ENCODE measurements around the gene TRIM24.

Gene TRIM24

GRCh38 chr7:138553805-138554204 lies 93.7 kb downstream of the TRIM24 start:
- Mint-ChIP-seq H3K27me3 (no peaks in the 10 kb centered on the region), H3K9me3 (peaks cover 27% of the 10 kb centered on the region), H3K27ac (no peak overlapping the region), H3K36me3 (ENCODE audit: low read depth) (peaks cover 96% of the 10 kb centered on the region), H3K4me1 (ENCODE audit: low read depth) (no peaks in the 10 kb centered on the region), H3K4me3 (no peak overlapping the region)

GRCh38 chr7:138554674-138555073 lies 94.6 kb downstream of the TRIM24 start:
- Mint-ChIP-seq H3K4me3 (no peak overlapping the region), H3K27ac (no peak overlapping the region)

GRCh38 chr7:138555684-138556083 lies 95.6 kb downstream of the TRIM24 start:
- H3K27ac Mint-ChIP-seq = no peak overlapping the region
- no peaks in the 10 kb centered on the region for H3K4me1 Mint-ChIP-seq (ENCODE audit: low read depth)
- no peak overlapping the region for H3K4me3 Mint-ChIP-seq
- peaks cover 98% of the 10 kb centered on the region for H3K36me3 Mint-ChIP-seq (ENCODE audit: low read depth)
- no peaks in the 10 kb centered on the region for H3K27me3 Mint-ChIP-seq
- peaks cover 36% of the 10 kb centered on the region for H3K9me3 Mint-ChIP-seq

More at GRCh38 chr7:138554674-138555073, 94.6 kb downstream of the TRIM24 start:
- H3K4me1 Mint-ChIP-seq (ENCODE audit: low read depth) = no peaks in the 10 kb centered on the region
- H3K36me3 Mint-ChIP-seq (ENCODE audit: low read depth) = peaks cover 97% of the 10 kb centered on the region
- peaks cover 32% of the 10 kb centered on the region for H3K9me3 Mint-ChIP-seq
- H3K27me3 Mint-ChIP-seq = no peaks in the 10 kb centered on the region

GRCh38 chr7:138556771-138557484 lies 96.9 kb downstream of the TRIM24 start:
- Mint-ChIP-seq H3K4me3 (no peak overlapping the region), H3K27me3 (no peaks in the 10 kb centered on the region), H3K36me3 (ENCODE audit: low read depth) (peaks cover 96% of the 10 kb centered on the region), H3K9me3 (peaks cover 32% of the 10 kb centered on the region), H3K27ac (no peak overlapping the region), H3K4me1 (ENCODE audit: low read depth) (no peaks in the 10 kb centered on the region)

- no peak overlapping the region for H3K27ac Mint-ChIP-seq
- no peak overlapping the region for H3K4me3 Mint-ChIP-seq
- peaks cover 40% of the 10 kb centered on the region for H3K9me3 Mint-ChIP-seq
- H3K4me1 Mint-ChIP-seq (ENCODE audit: low read depth) = no peaks in the 10 kb centered on the region
- no peaks in the 10 kb centered on the region for H3K27me3 Mint-ChIP-seq
- peaks cover 97% of the 10 kb centered on the region for H3K36me3 Mint-ChIP-seq (ENCODE audit: low read depth)
Observed at GRCh38 chr7:138559448-138559847, 99.4 kb downstream of the TRIM24 start.

GRCh38 chr7:138563808-138564207 lies 103.7 kb downstream of the TRIM24 start:
- Mint-ChIP-seq H3K27me3 (no peaks in the 10 kb centered on the region), H3K36me3 (ENCODE audit: low read depth) (peaks cover 91% of the 10 kb centered on the region), H3K9me3 (peaks cover 38% of the 10 kb centered on the region), H3K27ac (no peak overlapping the region), H3K4me1 (ENCODE audit: low read depth) (no peaks in the 10 kb centered on the region), H3K4me3 (no peak overlapping the region)

- H3K4me3 Mint-ChIP-seq = no peak overlapping the region
- peaks cover 91% of the 10 kb centered on the region for H3K36me3 Mint-ChIP-seq (ENCODE audit: low read depth)
Observed at GRCh38 chr7:138564365-138564764, 104.3 kb downstream of the TRIM24 start.

GRCh38 chr7:138565071-138565450 lies 105.0 kb downstream of the TRIM24 start:
- Mint-ChIP-seq H3K4me3 (no peak overlapping the region), H3K4me1 (ENCODE audit: low read depth) (no peaks in the 10 kb centered on the region), H3K27me3 (no peaks in the 10 kb centered on the region), H3K36me3 (ENCODE audit: low read depth) (peaks cover 91% of the 10 kb centered on the region), H3K27ac (no peak overlapping the region), H3K9me3 (peaks cover 31% of the 10 kb centered on the region)

More at GRCh38 chr7:138564365-138564764, 104.3 kb downstream of the TRIM24 start:
- Mint-ChIP-seq H3K4me1 (ENCODE audit: low read depth) (no peaks in the 10 kb centered on the region), H3K27ac (no peak overlapping the region), H3K9me3 (peaks cover 34% of the 10 kb centered on the region), H3K27me3 (no peaks in the 10 kb centered on the region)

- H3K9me3 Mint-ChIP-seq = peaks cover 29% of the 10 kb centered on the region
- H3K27ac Mint-ChIP-seq = no peak overlapping the region
- peaks cover 91% of the 10 kb centered on the region for H3K36me3 Mint-ChIP-seq (ENCODE audit: low read depth)
- no peaks in the 10 kb centered on the region for H3K27me3 Mint-ChIP-seq
- no peak overlapping the region for H3K4me3 Mint-ChIP-seq
- H3K4me1 Mint-ChIP-seq (ENCODE audit: low read depth) = no peaks in the 10 kb centered on the region
Observed at GRCh38 chr7:138565451-138566114, 105.5 kb downstream of the TRIM24 start.

- Mint-ChIP-seq H3K27ac (no peak overlapping the region), H3K9me3 (peaks cover 23% of the 10 kb centered on the region), H3K4me3 (no peak overlapping the region), H3K4me1 (ENCODE audit: low read depth) (no peaks in the 10 kb centered on the region), H3K27me3 (no peaks in the 10 kb centered on the region), H3K36me3 (ENCODE audit: low read depth) (peaks cover 90% of the 10 kb centered on the region)
Observed at GRCh38 chr7:138568655-138569054, 108.6 kb downstream of the TRIM24 start.

GRCh38 chr7:138569418-138569817 lies 109.4 kb downstream of the TRIM24 start:
- peaks cover 90% of the 10 kb centered on the region for H3K36me3 Mint-ChIP-seq (ENCODE audit: low read depth)
- no peaks in the 10 kb centered on the region for H3K27me3 Mint-ChIP-seq
- H3K27ac Mint-ChIP-seq = no peak overlapping the region
- H3K4me1 Mint-ChIP-seq (ENCODE audit: low read depth) = no peaks in the 10 kb centered on the region
- H3K4me3 Mint-ChIP-seq = no peak overlapping the region
- H3K9me3 Mint-ChIP-seq = peaks cover 15% of the 10 kb centered on the region

- Mint-ChIP-seq H3K27ac (no peak overlapping the region), H3K36me3 (ENCODE audit: low read depth) (peaks cover 83% of the 10 kb centered on the region), H3K9me3 (peaks cover 2% of the 10 kb centered on the region), H3K4me3 (no peak overlapping the region), H3K4me1 (ENCODE audit: low read depth) (no peaks in the 10 kb centered on the region), H3K27me3 (no peaks in the 10 kb centered on the region)
Observed at GRCh38 chr7:138570715-138571114, 110.7 kb downstream of the TRIM24 start.

- H3K4me1 Mint-ChIP-seq (ENCODE audit: low read depth) = no peaks in the 10 kb centered on the region
- H3K27ac Mint-ChIP-seq = no peak overlapping the region
- H3K4me3 Mint-ChIP-seq = no peak overlapping the region
- no peaks in the 10 kb centered on the region for H3K27me3 Mint-ChIP-seq
- H3K9me3 Mint-ChIP-seq = no peaks in the 10 kb centered on the region
- peaks cover 82% of the 10 kb centered on the region for H3K36me3 Mint-ChIP-seq (ENCODE audit: low read depth)
Observed at GRCh38 chr7:138573741-138574140, 113.7 kb downstream of the TRIM24 start.

GRCh38 chr7:138575897-138576428 lies 115.9 kb downstream of the TRIM24 start:
- Mint-ChIP-seq H3K27ac (no peak overlapping the region), H3K36me3 (ENCODE audit: low read depth) (peaks cover 82% of the 10 kb centered on the region), H3K27me3 (no peaks in the 10 kb centered on the region), H3K4me1 (ENCODE audit: low read depth) (no peaks in the 10 kb centered on the region), H3K4me3 (no peak overlapping the region), H3K9me3 (no peaks in the 10 kb centered on the region)

- Mint-ChIP-seq H3K4me3 (no peak overlapping the region), H3K27me3 (no peaks in the 10 kb centered on the region), H3K4me1 (ENCODE audit: low read depth) (no peaks in the 10 kb centered on the region), H3K36me3 (ENCODE audit: low read depth) (peaks cover 76% of the 10 kb centered on the region), H3K27ac (no peak overlapping the region), H3K9me3 (no peaks in the 10 kb centered on the region)
Observed at GRCh38 chr7:138579136-138579535, 119.1 kb downstream of the TRIM24 start.

All from stimulated activated naive CD8-positive, alpha-beta T cell treated with anti-CD3 and anti-CD28 coated beads, Interleukin-15, Interleukin-2, amounts not matched to agents 100 ng/mL and 50 ng/mL, for 24 hours (primary cell).